HG03457 (cell line): ENCODE data around the gene PRIM2.
"Not testable (repeated sequence)": the region's sequence is repeated elsewhere in the genome, so short reads cannot be mapped to it uniquely, and the experiment has no call there.

Source experiments
- ATAC-seq: cut with Tn5 transposase; IDR thresholded peaks from one replicate; pipeline ENCODE4 v1.9.1; 2021; ENCODE audit warnings: moderate number of reproducible peaks; ENCODE audit not compliant: unreplicated experiment

Gene PRIM2

GRCh38 chr6:57496251-57496650 is 178.8 kb downstream of the PRIM2 start:
- ATAC-seq, result not testable (repeated sequence)

DNA sequence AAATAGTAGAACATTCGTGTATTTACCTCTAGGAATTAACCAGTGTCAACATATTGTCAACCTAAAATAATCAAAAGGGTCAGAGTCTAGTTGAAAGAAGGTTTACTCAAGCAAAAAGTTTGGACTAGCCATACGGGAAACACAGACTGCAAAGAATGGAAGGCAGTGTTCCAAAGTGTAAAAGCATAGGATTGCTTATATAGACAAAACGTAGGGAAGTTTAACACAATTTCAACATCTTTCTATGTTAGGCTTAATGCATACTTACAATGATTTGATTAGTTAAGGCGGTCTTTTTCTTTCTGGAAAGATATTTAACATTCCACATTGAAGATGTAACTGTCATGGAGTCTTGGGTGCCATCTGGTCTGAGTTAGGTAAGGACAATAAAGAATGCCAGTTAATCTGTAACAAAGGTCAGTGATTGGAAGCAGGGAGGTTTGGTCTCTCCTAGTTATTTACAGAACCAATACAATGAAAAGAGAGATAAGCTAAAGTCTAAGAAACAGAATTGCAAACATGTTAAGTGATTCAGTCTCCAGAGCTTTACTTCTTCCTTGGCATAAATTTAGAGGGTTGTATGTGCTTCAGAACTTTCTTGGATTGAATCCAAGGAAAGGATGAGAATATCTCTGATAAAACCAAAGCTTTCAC is 183.1 kb downstream of the PRIM2 start:
- not testable (repeated sequence) for ATAC-seq

DNA sequence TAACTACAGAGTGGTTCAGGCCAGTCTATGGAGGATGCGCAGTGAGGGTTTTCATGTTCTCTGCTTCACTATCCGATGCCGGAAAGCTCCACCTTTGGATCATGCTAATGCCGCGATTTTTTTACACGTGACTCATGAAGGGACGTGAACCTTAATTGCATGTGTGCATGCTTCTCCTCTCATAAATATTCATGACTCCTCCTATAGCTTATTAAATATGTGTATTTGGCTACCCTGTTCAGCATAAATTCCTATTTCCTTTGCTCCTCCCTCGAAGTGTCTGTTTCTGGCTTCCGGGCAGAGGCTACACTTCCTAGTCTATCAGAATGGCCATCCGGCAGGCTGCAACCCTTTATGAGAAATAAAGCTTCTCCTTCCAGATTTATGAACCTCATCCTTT is 185.0 kb downstream of the PRIM2 start:
- ATAC-seq, result not testable (repeated sequence)

GRCh38 chr6:57505251-57505650 is 187.8 kb downstream of the PRIM2 start:
- not testable (repeated sequence) for ATAC-seq

DNA sequence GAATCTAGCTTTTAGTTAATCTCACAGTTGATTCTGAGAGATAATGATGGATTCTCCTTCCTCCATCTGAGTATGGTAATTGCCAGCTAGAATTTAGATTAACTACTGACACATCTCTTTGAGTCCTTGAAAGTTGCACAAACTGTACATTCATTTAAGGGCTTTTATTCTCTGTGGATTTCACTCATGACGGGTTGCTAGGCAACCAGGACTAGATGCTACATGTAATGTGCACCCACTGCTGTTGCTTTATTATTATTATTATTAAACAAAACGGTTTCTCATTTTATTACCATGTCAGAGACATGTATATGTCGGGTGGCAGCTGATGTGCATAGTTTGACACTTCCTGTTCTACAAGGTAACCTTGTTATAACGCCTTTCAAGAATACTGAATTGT is 193.0 kb downstream of the PRIM2 start:
- ATAC-seq, result not testable (repeated sequence)

- ATAC-seq, result not testable (repeated sequence)
These were observed 197.7 kb downstream of the PRIM2 start for GRCh38 chr6:57515171-57515570.

DNA sequence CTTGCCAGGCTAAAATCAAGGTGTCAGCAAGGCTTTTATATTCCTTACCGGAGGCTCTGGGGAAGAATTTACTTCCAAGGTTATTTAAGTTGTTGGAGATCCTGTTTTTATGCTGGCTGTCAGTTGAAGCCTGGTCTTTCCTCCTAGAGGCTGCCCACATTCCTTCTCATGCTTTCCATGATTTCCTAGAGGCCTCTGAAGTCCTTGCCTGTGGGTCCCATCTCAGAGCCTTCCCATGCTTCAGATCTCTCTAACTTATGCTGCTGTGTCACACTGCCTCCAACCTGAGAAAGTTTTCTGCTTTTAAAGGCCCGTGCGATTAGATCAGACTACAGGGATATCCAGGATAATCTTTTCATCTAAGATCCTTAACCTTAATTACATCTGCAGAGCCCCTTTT is 198.4 kb downstream of the PRIM2 start:
- ATAC-seq, result not testable (repeated sequence)

- ATAC-seq, result not testable (repeated sequence)
These were observed 199.3 kb downstream of the PRIM2 start for GRCh38 chr6:57516776-57517175.

DNA sequence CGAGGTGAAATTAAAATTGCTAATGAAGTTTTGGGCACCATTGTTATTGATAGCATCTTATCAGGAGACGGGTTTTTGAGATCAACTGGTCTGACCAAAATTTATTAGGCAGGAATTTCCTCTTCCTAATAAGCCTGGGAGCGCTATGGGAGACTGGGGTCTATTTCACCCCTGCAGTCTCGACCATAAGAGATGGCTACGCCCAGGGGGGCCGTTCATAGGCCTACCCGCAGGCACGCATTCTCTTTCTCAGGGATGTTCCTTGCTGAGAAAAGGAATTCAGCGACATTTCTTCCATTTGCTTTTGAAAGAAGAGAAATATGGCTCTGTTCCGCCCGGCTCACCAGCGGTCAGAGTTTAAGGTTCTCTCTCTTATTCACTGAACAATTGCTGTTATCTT is 201.8 kb downstream of the PRIM2 start:
- ATAC-seq, result not testable (repeated sequence)

- not testable (repeated sequence) for ATAC-seq
These were observed 203.7 kb downstream of the PRIM2 start for GRCh38 chr6:57521085-57521484.

- ATAC-seq, result not testable (repeated sequence)
These were observed 205.8 kb downstream of the PRIM2 start for GRCh38 chr6:57523221-57523620.

DNA sequence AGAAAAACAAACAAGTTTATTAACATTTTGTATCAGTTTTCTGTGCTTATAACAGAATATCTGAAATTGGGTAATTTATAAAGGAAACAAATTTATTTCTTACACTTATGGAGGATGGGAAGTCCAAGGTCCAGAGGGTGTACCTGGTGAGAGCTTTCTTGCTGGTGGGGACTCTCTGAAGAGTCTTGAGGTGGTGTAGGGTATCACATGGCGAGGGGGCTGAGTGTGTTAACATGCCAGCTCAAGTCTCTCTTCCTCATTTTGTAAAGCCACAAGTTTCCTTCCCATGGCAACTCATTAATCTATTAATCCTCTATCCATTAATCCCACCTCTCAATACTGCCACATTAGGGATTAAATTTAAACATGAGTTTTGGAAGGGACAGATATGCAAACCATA is 212.3 kb downstream of the PRIM2 start:
- ATAC-seq, result not testable (repeated sequence)

DNA sequence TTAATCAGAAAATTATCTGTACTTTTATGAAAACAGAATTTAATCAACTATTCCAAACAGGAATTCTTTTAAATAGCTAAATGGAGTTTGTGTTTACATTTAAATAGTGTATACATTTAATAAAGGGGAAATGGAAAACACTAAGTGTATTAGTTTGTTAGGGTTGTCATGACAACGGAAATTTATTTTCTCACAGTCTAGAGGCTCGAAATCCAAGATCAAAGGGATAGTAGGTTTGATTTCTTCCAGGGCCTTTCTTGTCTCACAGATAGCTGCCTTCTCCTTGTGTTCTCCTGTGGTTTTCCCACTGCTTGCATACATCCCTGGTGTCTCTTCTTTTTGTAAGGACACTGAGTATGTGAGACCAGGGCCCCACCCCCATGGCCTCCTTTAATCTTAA is 215.2 kb downstream of the PRIM2 start:
- ATAC-seq, result not testable (repeated sequence)

- ATAC-seq, result not testable (repeated sequence)
These were observed 217.7 kb downstream of the PRIM2 start for GRCh38 chr6:57535121-57535520.

DNA sequence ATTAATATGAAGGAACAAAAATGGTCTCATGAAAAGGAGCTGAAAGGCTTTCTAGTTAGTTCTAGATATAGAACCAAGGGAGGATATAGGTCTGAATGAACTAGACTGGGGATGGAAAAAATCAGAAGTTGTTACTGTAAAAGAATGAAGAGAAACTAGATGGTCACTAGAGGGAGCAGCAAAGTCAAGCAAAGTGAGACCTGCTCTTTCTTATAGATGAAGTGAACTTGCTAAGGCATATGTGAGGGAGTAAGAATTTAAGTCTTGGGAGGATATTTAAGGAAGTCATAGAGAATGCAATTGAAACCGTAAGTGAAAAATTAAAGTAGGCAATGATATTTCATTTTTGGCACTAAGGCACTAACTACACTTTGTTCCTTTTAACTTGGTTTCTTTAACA is 218.6 kb downstream of the PRIM2 start:
- ATAC-seq, result not testable (repeated sequence)

GRCh38 chr6:57537916-57538315 is 220.5 kb downstream of the PRIM2 start:
- not testable (repeated sequence) for ATAC-seq

DNA sequence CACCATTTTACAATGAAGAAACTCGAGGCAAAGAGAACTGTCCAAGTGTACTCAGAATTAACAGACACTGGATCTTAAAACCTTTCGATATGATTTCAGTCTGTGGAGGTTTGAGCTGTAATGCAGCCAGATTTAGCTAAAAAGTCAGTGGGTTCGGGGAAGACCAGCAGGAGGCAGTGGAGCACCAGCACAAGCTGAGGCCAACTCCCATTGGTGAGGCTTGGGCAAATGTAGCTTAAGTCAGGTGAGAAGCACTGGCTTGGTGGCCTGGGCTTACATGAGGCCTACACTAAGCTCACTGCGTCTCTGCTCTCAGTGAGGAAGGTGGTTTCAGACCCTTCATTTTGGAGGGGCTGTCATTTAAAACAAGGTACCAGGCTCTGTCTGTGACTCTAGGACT is 234.5 kb downstream of the PRIM2 start:
- ATAC-seq, result not testable (repeated sequence)

DNA sequence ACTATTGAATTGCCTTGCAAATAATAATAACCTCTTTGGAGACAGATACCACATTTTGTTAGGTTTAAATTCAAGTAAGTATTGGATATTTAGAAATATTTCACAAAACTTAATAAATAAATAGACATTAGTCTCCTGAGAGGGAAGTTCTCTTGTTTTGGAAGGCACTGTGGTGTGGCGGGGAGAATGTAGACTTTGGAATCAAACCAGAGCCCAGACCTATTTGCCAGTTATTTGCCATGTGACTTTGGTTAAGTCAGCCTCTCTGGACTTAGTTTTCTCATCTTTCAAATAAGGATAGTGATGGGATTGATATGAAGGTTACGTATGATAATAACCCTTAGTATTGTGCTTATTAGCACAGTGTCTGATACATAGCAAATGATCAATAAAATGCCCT is 240.4 kb downstream of the PRIM2 start:
- ATAC-seq, result not testable (repeated sequence)

GRCh38 chr6:57559170-57559569 is 241.7 kb downstream of the PRIM2 start:
- ATAC-seq, result not testable (repeated sequence)

- not testable (repeated sequence) for ATAC-seq
These were observed 244.8 kb downstream of the PRIM2 start for GRCh38 chr6:57562233-57562632.

- ATAC-seq, result not testable (repeated sequence)
These were observed 254.7 kb downstream of the PRIM2 start for GRCh38 chr6:57572119-57572518.

DNA sequence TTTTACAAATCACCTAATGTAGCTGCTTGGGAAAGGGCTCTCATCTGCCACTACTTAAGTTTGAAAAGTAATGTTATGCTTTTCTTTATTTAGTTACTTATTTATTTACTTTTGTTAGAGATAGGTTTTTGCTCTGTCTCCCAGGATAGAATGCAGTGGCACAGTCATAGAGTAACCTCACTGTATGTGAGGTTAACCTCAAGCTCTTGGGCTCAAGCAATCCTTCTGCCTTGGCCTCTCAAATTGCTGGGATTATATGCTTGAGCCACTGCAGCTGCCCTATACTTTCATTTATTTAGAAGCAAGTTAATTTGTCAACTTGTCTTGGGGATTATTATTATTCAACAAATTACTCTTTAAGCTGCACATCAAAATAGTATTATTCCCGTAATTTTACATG is 255.4 kb downstream of the PRIM2 start:
- not testable (repeated sequence) for ATAC-seq

- not testable (repeated sequence) for ATAC-seq
These were observed 259.6 kb downstream of the PRIM2 start for GRCh38 chr6:57577023-57577422.
